DND-41 (cell line): ENCODE data around the gene PLEKHG1.

Experiments
- EZH2 ChIP-seq: IDR thresholded peaks from 3 replicates; pipeline ENCODE4 v1.6.1; 2012; ENCODE audit warnings: borderline replicate concordance, low read depth, mild to moderate bottlenecking, moderate library complexity, low read length, inconsistent platforms; ENCODE audit not compliant: severe bottlenecking
- TF ChIP-seq, protein P1 (sequence below): IDR thresholded peaks from 2 replicates; pipeline ENCODE4 v1.5.1; 2012; ENCODE audit warnings: borderline replicate concordance, low read length, moderate library complexity, mild to moderate bottlenecking; ENCODE audit not compliant: poor library complexity, severe bottlenecking; ENCODE audit errors: extremely low read depth

DNA sequence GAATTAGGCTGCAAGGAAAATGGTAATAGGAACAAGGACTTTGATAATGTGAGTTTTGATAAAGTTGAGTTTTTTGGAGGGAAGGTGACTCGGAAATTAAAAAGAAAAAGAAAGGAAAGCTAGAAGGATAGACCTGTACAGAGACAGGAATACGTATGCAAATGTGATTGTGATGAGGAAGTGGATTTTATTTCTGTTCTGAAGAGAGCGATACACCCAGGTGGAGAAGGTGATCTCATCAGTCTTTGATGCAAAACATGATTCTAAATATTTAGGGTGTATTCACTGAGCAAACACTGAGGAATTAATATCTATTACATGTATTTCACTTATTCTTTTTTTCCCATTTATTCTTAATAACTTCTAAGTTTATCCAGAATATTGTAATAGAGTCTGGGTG lies 9.2 kb upstream of the PLEKHG1 start:
- TF ChIP-seq, protein P1, sequence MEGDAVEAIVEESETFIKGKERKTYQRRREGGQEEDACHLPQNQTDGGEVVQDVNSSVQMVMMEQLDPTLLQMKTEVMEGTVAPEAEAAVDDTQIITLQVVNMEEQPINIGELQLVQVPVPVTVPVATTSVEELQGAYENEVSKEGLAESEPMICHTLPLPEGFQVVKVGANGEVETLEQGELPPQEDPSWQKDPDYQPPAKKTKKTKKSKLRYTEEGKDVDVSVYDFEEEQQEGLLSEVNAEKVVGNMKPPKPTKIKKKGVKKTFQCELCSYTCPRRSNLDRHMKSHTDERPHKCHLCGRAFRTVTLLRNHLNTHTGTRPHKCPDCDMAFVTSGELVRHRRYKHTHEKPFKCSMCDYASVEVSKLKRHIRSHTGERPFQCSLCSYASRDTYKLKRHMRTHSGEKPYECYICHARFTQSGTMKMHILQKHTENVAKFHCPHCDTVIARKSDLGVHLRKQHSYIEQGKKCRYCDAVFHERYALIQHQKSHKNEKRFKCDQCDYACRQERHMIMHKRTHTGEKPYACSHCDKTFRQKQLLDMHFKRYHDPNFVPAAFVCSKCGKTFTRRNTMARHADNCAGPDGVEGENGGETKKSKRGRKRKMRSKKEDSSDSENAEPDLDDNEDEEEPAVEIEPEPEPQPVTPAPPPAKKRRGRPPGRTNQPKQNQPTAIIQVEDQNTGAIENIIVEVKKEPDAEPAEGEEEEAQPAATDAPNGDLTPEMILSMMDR, result no peak
- no peak for TF ChIP-seq EZH2
